Kidney epithelial cell (primary cell): ENCODE results near the gene UGT1A10. TPM values are rescaled to one million over a fixed set of nuclear protein-coding genes. Genes with fewer than 3 reads are reported as not detected.
A peak's percentile ranks its signal among the peaks of the same experiment; 100 is the strongest.
"Not testable (repeated sequence)": the region's sequence is repeated elsewhere in the genome, so short reads cannot be mapped to it uniquely, and the experiment has no call there.

Experiments
- DNase-seq: peaks from one replicate; pipeline ENCODE4 v3.0.0-alpha.2; 2010; ENCODE audit warnings: low read depth
- H3K27me3 ChIP-seq: 2 replicates; pipeline ENCODE4 v1.6.0; 2011; ENCODE audit warnings: low read length; ENCODE audit not compliant: control insufficient read depth, insufficient read depth
- H3K36me3 ChIP-seq: 2 replicates; pipeline ENCODE4 v1.5.1; 2011; ENCODE audit warnings: low read length; ENCODE audit not compliant: control insufficient read depth, insufficient read depth
- H3K4me3 ChIP-seq: 2 replicates; pipeline ENCODE4 v1.5.1; 2011; ENCODE audit warnings: low read depth, mild to moderate bottlenecking, control low read depth, low read length
- CTCF ChIP-seq: IDR thresholded peaks from 2 replicates; pipeline ENCODE4 v1.5.1; 2011; ENCODE audit warnings: mild to moderate bottlenecking, moderate library complexity, low read length, control low read depth, inconsistent platforms; ENCODE audit not compliant: insufficient read depth, poor library complexity, severe bottlenecking
- total RNA-seq: library from RNA; depleted of rRNA; stranded (reverse); fragments of >200 nt; gene quantifications from 2 replicates; pipeline ENCODE4 v1.2.3, GENCODE V29; 2015

Gene UGT1A10
- total RNA-seq, 1 donor from 2014 or later: not detected

- H3K4me3 ChIP-seq: no peak overlapping the region
- TF ChIP-seq CTCF: no peak
- peak; percentile 57 for DNase-seq
- no peaks in the 10 kb centered on the region for H3K36me3 ChIP-seq
- no peaks in the 10 kb centered on the region for H3K27me3 ChIP-seq
Observed at GRCh38 chr2:233700028-233700635, 63.9 kb downstream of the UGT1A10 start.

GRCh38 chr2:233700842-233701241 is 64.6 kb downstream of the UGT1A10 start:
- DNase-seq, H3K36me3 ChIP-seq, H3K4me3 ChIP-seq, H3K27me3 ChIP-seq: not testable (repeated sequence)

DNA sequence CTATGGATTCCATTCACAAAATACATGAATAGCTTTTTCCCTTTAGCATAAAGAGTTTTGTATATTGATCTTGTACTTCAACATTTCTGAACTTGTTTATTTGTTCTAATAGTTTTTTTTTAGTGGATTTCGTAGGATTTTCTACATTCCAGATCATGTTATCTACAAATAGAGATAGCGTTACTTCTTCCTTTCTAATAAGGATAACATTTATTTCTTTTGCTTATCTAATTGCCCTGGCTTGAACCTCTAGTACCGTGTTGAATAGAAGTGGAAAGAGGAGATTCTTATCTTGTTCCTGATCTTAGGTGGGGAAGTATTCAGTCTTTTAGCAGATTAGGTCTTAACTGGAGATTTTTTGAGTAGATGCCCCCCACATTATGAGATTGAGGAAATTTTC is 66.0 kb downstream of the UGT1A10 start:
- Histone ChIP-seq H3K27me3 (no peaks in the 10 kb centered on the region), H3K4me3 (no peak overlapping the region), H3K36me3 (no peaks in the 10 kb centered on the region)
- TF ChIP-seq CTCF: no peak
- no peak for DNase-seq

DNA sequence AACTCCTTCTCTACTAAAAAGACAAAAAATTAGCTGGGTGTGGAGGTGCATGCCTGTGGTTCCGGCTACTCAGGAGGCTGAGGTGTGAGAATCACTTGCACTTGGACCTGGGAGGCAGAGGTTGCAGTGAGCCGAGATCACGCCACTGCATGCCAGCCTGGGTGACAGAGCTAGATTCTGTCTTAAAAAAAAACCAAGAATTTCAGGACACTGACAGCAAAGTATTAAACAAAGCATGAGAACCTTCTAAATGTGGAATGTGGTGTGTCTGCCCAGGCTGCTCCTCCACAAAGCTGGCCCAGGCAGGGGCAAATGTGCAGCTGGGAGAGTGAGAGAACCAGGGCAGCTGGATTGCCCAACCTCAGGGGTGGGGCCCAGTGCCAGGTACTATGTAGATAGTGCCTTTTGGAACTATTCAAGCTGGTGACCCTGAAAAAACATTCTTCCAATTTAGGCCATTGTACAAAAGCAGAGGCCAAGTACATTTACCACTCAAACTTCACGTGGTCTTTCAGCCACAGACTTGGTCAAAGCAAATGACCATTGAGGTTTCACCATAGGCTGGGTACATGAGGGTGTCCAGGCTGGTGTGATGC is 69.8 kb downstream of the UGT1A10 start:
- no peaks in the 10 kb centered on the region for H3K36me3 ChIP-seq
- no peaks in the 10 kb centered on the region for H3K27me3 ChIP-seq
- TF ChIP-seq CTCF: no peak
- H3K4me3 ChIP-seq: no peak overlapping the region
- DNase-seq: peak; percentile 32

- H3K36me3 ChIP-seq: no peaks in the 10 kb centered on the region
- no peak for TF ChIP-seq CTCF
- H3K27me3 ChIP-seq: no peaks in the 10 kb centered on the region
- DNase-seq: peak; percentile 53
- H3K4me3 ChIP-seq: no peak overlapping the region
Observed at GRCh38 chr2:233706720-233707119, 70.5 kb downstream of the UGT1A10 start.

- H3K27me3 ChIP-seq: no peaks in the 10 kb centered on the region
- TF ChIP-seq CTCF: no peak
- H3K36me3 ChIP-seq: no peaks in the 10 kb centered on the region
- no peak for DNase-seq
- H3K4me3 ChIP-seq: no peak overlapping the region
Observed at GRCh38 chr2:233707940-233708644, 71.8 kb downstream of the UGT1A10 start.
